HG02852 (cell line): ENCODE measurements around the gene ZNF281.
"Not testable (repeated sequence)": the region's sequence is repeated elsewhere in the genome, so short reads cannot be mapped to it uniquely, and the experiment has no call there.

Source experiments
- ATAC-seq: cut with Tn5 transposase; IDR thresholded peaks from one replicate; pipeline ENCODE4 v1.9.1; 2021; ENCODE audit warnings: mild to moderate bottlenecking, moderate library complexity; ENCODE audit not compliant: unreplicated experiment

ZNF281 gene

GRCh38 chr1:200409761-200410565, at the start of gene ZNF281:
Gene ZNF281, minus strand, starts transcription at chr1:200410036. Its CDS starts 331 bp downstream, at chr1:200409705.
- ATAC-seq: peak; percentile 96

- ATAC-seq: no peak
These were observed 48.9 kb upstream of the ZNF281 start for GRCh38 chr1:200458780-200459179.

- no peak for ATAC-seq
These were observed 48.0 kb upstream of the ZNF281 start for GRCh38 chr1:200457810-200458209.

- no peak for ATAC-seq
These were observed 44.6 kb upstream of the ZNF281 start for GRCh38 chr1:200454425-200454824.

- no peak for ATAC-seq
These were observed 43.7 kb upstream of the ZNF281 start for GRCh38 chr1:200453553-200453905.

- ATAC-seq: no peak
These were observed 43.2 kb upstream of the ZNF281 start for GRCh38 chr1:200452850-200453552.

- peak; percentile 92 for ATAC-seq
These were observed 38.4 kb upstream of the ZNF281 start for GRCh38 chr1:200448034-200448762.

GRCh38 chr1:200445213-200445612, 35.4 kb upstream of the ZNF281 start:
- no peak for ATAC-seq

GRCh38 chr1:200444478-200444877, 34.6 kb upstream of the ZNF281 start:
- ATAC-seq: no peak

- no peak for ATAC-seq
These were observed 34.0 kb upstream of the ZNF281 start for GRCh38 chr1:200443860-200444259.

- no peak for ATAC-seq
These were observed 32.8 kb upstream of the ZNF281 start for GRCh38 chr1:200442537-200443156.

- no peak for ATAC-seq
These were observed 32.2 kb upstream of the ZNF281 start for GRCh38 chr1:200442023-200442422.

GRCh38 chr1:200438911-200439310, 29.1 kb upstream of the ZNF281 start:
- ATAC-seq: no peak

GRCh38 chr1:200438413-200438812, 28.6 kb upstream of the ZNF281 start:
- not testable (repeated sequence) for ATAC-seq

GRCh38 chr1:200437556-200438203, 27.8 kb upstream of the ZNF281 start:
- ATAC-seq: peak; percentile 74

GRCh38 chr1:200437088-200437487, 27.3 kb upstream of the ZNF281 start:
- ATAC-seq: no peak

GRCh38 chr1:200436436-200436835, 26.6 kb upstream of the ZNF281 start:
- no peak for ATAC-seq

GRCh38 chr1:200435200-200435780, 25.5 kb upstream of the ZNF281 start:
- ATAC-seq: no peak

- no peak for ATAC-seq
These were observed 23.8 kb upstream of the ZNF281 start for GRCh38 chr1:200433586-200433985.

GRCh38 chr1:200432586-200432985, 22.8 kb upstream of the ZNF281 start:
- ATAC-seq: no peak
